LNCAP (cell line): ENCODE results near the gene OPRM1.
A peak's percentile ranks its signal among the peaks of the same experiment; 100 is the strongest.

ENCODE experiments used
- TF ChIP-seq, protein P1 (sequence below): fragments of 450-650 bp; IDR thresholded peaks from 2 replicates; pipeline ENCODE4 v1.5.1; 2017; ENCODE audit warnings: mild to moderate bottlenecking

The OPRM1 gene

DNA sequence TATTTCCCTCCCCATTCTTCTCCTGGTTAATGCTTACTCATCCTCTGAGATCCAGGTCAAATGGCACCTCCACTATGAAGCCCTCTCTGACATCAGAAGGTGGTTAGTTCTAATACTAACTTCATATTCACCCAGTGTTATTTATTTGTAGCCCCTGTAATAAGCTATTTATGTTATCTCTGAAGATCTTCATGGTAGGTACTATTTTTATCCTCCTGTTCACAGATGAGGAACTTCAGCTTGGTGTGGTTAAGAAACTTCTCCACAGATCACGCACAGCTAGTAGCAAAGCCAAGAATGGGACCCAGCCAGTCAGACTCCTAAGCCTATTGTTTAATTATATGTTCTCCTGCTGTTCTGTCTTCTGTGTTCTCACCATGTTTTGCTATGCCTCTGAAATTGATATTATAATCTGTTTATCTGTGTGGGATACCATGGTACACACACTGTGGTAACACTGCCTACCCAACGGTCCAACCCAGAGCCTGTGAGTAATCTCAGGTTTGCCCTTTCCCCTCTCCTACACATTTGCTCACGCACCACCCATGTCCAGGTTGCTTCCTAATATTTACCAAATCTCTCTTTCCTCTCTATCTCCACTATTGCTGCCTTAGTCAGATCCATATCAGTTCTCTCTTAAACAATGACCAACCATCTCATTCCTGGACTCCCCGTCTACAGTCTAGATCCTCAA lies 219.2 kb downstream of the OPRM1 start:
- TF ChIP-seq, protein P1, sequence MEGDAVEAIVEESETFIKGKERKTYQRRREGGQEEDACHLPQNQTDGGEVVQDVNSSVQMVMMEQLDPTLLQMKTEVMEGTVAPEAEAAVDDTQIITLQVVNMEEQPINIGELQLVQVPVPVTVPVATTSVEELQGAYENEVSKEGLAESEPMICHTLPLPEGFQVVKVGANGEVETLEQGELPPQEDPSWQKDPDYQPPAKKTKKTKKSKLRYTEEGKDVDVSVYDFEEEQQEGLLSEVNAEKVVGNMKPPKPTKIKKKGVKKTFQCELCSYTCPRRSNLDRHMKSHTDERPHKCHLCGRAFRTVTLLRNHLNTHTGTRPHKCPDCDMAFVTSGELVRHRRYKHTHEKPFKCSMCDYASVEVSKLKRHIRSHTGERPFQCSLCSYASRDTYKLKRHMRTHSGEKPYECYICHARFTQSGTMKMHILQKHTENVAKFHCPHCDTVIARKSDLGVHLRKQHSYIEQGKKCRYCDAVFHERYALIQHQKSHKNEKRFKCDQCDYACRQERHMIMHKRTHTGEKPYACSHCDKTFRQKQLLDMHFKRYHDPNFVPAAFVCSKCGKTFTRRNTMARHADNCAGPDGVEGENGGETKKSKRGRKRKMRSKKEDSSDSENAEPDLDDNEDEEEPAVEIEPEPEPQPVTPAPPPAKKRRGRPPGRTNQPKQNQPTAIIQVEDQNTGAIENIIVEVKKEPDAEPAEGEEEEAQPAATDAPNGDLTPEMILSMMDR = no peak

DNA sequence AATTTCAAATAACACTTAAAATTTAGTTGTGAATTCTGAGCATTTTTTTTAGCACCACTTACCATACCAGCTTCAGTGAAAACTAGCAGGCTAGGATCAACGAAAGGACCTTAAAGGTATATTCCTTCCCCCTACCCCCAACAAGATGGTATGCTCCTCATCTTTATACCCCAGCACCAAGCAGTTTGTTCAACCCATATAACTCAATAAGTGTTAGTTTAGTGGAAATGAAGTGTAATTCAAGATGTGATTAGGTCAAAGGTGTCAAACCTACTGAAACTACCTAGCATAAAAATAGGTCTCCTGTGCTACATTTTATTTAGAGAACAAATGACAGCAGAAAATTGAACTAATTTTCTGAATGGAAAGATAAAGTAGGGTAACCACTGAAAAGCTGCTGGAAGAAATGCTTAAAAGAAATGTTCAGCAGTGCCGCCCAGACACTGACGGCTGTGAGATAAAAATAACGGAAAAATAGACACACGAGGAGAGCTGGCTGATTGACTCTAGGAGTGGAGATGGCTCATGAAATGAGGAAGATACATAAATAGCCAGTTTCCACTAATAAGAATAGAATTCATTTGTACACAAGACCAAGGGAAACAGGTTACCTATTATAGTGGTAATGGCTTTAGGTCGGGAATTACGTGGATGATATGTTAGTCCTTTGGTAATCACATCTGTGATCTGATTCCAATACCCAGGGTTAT lies 222.8 kb downstream of the OPRM1 start:
- TF ChIP-seq, protein P1 = no peak

DNA sequence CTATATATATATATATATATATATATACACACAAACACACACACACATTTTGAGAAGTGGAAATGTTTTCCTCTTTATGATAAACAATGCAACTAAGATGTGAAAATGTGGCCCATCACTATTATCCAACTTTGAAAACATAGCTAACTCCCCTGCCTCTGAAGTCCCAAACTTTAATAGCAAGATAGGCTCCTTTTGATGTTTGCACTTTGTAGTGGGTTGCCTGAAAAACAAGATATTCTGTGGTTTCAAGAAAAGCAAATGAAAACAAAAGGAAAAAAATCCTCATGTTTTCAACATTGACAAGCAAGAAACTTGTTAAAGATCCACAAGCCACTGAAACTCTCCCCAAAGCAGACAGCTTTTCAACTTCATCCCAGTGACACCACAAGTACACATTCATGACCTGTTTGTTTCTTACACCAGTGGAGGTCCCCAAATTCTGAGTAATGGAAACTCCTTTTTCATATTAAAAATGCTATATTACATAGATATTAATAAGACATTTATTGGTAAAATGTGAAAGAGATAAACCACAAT lies 227.6 kb downstream of the OPRM1 start:
- TF ChIP-seq, protein P1 = no peak

DNA sequence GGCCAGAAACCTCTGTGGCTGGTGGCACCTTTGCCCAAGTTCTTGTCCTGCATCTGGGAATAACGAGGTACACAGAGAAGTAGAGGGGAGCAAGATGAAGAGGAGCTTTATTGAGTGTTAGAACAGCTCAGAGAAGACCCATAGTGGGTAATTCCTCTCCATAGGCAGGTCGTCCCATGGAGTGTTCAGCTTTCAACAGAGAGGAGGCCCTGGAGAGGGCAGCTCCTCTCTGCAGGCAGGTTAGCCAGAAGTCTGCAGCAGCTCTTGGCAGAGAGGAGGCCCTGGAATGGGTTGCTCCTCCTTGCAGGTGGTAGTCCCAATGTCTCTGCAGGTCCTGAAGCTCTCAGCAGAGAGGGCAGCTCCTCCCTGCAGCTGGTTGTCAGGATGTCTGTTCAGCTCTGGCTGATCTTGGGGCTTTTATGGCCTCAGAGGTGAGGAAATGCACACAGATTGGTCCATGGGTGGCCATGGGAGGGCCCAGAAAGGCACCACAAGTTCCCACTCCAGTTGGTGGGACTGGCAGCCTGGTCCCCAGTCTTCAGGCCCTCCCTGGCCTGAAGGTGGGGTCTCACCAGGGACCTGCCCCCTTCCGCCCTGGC lies 228.6 kb downstream of the OPRM1 start:
- TF ChIP-seq, protein P1 = no peak

DNA sequence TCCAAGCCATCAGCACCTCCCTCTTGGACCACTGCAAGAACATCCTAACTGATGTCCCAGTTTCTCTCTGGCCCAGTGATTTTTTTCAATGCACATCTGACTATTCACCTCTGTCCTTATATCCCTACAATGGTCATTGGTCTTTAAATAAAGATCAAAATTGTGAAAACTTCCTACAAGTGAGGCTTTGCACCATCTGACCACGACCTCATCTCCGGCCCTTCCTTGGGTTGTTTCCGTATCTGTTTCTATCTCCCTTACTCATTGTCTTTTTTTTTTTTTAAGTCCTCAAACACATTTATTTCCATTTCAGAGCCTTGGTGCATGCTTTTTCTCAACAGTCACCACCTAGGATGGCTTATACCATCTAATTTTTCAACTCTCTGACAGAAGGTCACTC lies 229.4 kb downstream of the OPRM1 start:
- TF ChIP-seq, protein P1 = no peak

DNA sequence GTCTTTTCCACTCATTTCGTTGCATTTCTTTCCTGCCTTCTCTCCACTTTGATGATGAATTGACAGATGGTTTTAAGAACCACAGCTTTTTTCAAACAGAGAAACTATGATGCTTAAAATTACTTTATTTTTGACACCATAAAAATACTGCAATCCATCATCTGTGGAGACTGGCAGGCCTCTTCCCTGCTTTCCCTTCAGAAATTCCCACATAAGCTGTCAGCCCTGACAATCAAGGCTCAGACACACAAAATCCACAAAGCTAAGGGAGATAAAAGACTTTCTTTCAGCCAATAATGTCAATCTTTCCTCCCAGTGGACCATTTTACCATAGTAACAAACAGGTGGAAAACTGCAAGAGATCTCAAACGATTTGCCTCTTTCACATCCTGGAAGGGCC lies 235.1 kb downstream of the OPRM1 start:
- TF ChIP-seq, protein P1 = no peak

DNA sequence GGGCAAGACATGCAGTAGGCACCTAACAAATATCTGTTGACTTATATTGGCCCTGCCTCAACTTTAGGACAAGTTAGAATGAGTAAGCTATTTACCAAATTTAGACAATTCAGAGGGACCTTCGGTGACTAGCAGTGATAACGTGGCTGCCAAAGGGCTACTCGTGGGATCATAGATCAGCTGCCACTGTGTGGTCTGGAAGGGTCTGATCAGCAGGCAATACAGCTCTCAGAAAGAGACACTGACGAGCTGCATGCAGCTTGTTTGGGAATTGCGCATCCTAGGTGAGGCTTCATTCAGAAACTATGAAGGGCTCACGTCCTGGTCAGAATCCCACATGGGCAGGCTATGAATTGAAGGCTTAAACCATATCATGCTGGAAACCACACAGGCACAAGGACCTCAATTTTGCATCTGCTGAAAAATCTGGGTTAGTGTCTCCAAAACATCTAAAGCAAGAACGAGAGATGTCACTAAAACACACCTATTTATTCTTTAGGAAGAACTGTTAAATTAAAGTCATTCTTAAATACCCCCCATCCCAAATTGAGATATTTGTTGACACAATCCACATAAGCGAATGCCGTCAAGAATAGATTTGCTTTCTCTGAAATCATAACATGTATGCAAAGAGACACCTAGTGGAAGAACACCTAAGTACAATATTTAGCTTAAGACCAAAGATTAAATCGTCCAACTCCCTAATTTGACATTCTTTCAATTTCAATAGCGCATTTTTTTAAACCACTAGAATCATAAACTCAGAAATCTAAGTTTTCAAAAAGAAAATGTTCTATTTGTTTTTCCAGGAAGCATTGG lies 238.0 kb downstream of the OPRM1 start:
- TF ChIP-seq, protein P1 = peak; percentile 68
